Liver (tissue), 3 donors: ENCODE data around the gene R3HDML.

Experiments
- CTCF ChIP-seq: fragments of 150-350 bp; IDR thresholded peaks from 2 replicates; pipeline ENCODE4 v1.5.1; 2017; ENCODE audit warnings: improper control_type of control experiment, low read depth, low read length; ENCODE audit not compliant: missing input control
- GABPA ChIP-seq, 2 donors: IDR thresholded peaks in 1 of 2; conservative IDR thresholded peaks in 1 of 2; 2 replicates each; pipeline ENCODE4 v1.6.1; 2016; ENCODE audit warnings: antibody characterized with exemption in 2 of 2, mild to moderate bottlenecking in 1 of 2, moderate library complexity in 1 of 2
- donor health status: healthy.
- donor health status: healthy.

DNA sequence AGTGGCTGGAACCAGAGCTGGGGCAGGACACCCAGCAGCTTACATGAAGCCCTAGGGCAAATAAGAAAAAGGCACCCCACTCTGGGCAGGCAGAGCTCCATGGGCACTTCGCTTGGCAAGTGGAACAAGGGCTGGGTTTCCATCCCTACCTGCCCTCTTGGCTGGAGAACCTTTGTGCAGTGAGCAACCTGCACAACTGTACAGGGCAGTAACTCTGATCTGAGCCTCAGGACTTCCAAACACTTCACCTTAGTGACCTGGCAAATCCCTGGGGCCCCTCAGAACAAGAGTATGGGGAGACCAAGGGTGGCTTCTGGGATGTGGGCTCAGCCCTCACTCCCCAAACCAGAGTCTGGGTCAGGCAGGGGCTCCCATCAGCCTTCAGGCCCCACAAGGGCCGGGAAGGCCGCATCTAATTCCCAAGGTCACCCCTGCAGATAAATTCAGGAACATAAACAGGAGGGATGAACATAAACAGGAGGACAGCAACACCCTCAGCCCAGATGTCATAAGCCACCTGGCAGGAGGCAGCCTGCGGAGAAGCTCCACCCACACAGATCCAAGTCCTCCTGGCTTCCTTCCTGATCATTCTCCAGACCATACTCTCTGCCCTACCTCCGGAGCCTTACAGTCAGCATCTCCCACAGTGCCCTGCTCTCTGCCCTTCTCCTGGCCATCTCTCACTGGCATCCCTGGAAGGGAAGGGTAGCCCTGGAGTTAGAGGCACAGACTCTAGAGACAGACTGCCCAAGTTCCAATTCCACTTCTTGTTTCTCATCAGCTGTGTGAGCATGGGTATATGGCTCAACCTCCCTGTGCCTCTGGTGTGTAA is 56.1 kb downstream of the R3HDML start:
- TF ChIP-seq CTCF = no peak
- no peak for TF ChIP-seq GABPA (IDR thresholded peaks at IDR 0.05 in 1 of 2, conservative IDR thresholded peaks at IDR 0.05 in 1 of 2)
